Activated naive CD8-positive, alpha-beta T cell (primary cell): ENCODE measurements around the gene ANKRD62.
"Not testable (repeated sequence)": the region's sequence is repeated elsewhere in the genome, so short reads cannot be mapped to it uniquely, and the experiment has no call there.

ENCODE experiments used
- H3K27ac Mint-ChIP-seq: one replicate; pipeline ENCODE4 v1.8.0; 2021; ENCODE audit warnings: mixed read lengths
- H3K27me3 Mint-ChIP-seq: one replicate; pipeline ENCODE4 v1.8.0; 2021; ENCODE audit warnings: mixed read lengths
- H3K36me3 Mint-ChIP-seq: one replicate; pipeline ENCODE4 v1.8.0; 2021; ENCODE audit warnings: mixed read lengths
- H3K4me1 Mint-ChIP-seq: one replicate; pipeline ENCODE4 v1.8.0; 2021; ENCODE audit warnings: low read depth, mixed read lengths
- H3K4me3 Mint-ChIP-seq: one replicate; pipeline ENCODE4 v1.8.0; 2021; ENCODE audit warnings: mild to moderate bottlenecking, mixed read lengths
- H3K9me3 Mint-ChIP-seq: one replicate; pipeline ENCODE4 v1.8.0; 2021; ENCODE audit warnings: low read depth, mixed read lengths

Gene ANKRD62

DNA sequence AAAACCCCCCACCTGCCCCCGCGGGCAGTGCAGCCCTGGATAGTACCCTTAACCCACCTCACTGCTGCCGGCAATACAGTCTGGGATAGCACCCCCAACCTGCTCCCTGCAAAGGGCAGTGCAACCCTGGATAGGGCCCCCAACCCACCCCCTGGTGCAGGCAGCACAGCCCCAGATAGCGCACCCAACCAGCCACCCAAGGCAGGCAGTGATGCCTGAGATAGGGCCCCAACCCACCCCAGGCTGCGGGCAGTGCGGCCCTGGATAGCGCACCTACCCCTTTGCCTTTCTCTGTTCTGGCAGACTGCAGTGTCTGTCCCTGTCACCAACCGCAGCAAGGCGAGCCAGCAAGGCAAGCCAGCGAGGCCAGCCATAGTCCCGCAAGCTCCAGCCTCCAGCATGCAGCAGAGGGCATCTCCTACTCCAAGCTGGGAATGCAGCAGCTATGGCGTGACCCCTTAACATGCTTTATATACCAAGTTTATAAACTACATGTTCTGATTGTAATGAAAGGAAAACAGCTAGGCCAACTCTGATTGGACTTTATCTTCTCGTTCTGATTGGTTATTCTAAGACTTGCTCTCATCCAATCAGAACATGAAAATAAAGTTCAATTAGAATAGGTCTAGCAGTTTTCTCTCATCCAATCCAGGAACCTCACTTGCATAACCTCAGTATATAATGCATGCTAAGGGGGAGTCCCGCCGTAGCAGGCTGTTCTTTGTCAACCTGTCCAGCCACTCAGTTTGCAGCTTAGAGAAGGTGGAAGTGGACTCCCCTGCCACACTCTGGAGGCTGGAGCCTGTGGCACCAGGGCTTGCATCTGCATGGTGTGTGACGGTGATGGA, 34.1 kb upstream of the ANKRD62 start:
- Mint-ChIP-seq H3K27ac (no peak overlapping the region), H3K9me3 (no peaks in the 10 kb centered on the region), H3K4me1 (no peaks in the 10 kb centered on the region), H3K4me3 (no peak overlapping the region), H3K27me3 (no peaks in the 10 kb centered on the region), H3K36me3 (no peaks in the 10 kb centered on the region)

DNA sequence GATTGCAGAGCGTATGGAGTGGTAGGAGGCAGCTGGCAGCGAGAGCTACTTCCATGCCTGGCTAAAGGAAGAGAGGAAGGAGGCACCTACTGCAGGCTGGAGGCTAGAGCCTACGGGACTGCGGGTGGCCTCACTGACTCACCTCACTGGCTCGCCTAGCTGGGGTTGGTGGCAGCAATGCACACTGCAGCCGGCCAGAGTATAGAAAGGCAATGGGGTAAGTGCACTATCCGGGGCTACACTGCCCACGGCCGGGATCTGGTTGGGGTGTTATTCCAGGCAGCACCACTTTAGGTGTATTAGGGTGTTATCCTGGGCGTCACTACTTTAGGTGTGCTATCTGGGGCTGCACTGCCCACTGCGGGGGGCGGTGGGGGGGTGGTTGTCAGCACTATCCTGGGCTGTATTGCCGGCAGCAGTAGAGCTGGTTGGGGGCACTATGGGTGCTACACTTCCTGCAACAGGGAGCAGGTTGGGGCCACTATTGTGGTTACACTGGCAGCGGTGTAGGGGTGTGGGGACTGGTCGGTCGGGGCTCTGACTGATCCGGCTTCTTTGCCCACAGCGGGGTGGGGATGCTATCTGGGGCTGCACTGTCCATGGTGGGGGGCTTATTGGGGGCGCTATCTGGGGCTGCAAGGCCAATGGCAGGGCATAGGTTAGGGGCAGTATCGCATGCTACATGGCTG, 33.3 kb upstream of the ANKRD62 start:
- no peaks in the 10 kb centered on the region for H3K36me3 Mint-ChIP-seq
- no peaks in the 10 kb centered on the region for H3K27me3 Mint-ChIP-seq
- no peak overlapping the region for H3K27ac Mint-ChIP-seq
- no peak overlapping the region for H3K4me3 Mint-ChIP-seq
- H3K9me3 Mint-ChIP-seq, result no peaks in the 10 kb centered on the region
- H3K4me1 Mint-ChIP-seq, result no peaks in the 10 kb centered on the region

DNA sequence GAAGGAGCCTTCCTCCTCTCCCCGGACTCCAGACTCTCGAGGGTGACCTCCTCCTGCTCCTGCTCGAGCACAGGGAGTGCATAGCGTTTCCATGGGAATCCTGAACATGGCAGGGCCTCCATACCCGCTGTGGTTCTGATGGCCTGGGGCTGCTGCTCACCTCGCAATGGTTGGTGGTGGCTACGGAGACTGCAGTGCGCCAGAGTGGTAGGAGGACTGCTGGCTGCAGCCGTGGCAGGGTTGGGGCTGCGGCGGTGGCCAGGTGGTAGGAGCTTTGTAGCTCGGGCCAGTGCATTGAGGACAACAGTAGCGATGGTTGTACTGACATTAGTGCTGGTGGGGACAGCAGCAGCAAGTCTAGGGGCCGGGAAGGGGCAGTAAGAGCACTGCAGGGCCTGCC, 32.0 kb upstream of the ANKRD62 start:
- H3K27me3 Mint-ChIP-seq, result no peaks in the 10 kb centered on the region
- no peaks in the 10 kb centered on the region for H3K36me3 Mint-ChIP-seq
- no peak overlapping the region for H3K27ac Mint-ChIP-seq
- H3K9me3 Mint-ChIP-seq, result no peaks in the 10 kb centered on the region
- no peak overlapping the region for H3K4me3 Mint-ChIP-seq
- no peaks in the 10 kb centered on the region for H3K4me1 Mint-ChIP-seq

DNA sequence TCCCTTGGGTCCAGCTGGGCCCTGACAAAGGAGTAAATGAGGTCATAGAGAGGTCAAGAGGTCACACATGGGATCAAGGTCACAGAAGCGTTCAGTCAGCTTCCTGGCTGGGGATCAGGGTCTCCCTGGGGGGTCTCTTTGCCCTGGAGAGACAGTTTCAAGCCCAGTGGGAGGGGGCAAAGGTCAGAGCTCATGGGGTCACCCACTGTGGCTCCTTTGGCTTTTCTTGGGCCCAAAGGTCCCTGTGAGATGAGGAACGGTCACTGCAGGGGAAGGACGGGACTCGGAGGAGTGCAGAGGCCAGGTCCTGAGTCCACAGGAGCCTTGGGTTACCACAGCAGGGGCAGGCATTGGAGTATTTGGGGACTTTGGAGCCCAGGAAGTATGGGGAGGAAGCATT, 30.7 kb upstream of the ANKRD62 start:
- Mint-ChIP-seq H3K27me3 (no peaks in the 10 kb centered on the region), H3K36me3 (no peaks in the 10 kb centered on the region), H3K4me1 (no peaks in the 10 kb centered on the region), H3K27ac (no peak overlapping the region), H3K4me3 (no peak overlapping the region), H3K9me3 (no peaks in the 10 kb centered on the region)

DNA sequence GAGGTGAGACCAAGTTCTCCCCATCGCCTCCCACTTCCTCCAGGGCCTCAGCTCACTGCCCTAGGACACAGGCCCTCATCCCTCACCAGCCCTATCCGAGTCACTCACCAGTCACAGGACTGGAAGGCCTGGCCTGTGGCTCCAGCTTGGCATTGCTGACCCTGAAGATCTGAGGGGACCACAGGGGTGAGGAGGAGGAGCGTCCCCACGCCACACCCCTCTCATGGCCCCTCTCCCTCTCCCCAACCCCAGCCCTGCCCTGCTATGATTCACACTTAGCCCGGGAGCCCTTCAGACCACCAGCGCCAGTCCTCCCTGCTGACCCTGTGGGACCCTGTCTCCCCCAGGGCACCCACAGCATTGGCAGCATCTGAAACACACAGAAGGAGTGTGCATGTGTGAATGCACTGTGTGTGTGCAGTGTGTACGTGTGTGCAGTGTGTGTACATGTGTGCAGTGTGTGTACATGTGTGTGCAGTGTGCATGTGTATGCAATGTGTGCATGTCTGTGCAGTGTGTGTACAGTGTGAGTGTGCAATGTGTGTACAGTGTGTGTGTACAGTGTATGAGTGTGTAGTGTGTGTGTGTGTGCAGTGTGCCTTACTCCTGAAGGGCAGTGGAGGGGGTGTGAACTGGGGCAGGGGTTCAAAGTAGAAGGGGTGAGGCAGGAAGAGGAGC, 29.4 kb upstream of the ANKRD62 start:
- Mint-ChIP-seq H3K36me3 (no peaks in the 10 kb centered on the region), H3K27me3 (no peaks in the 10 kb centered on the region), H3K9me3 (no peaks in the 10 kb centered on the region), H3K4me1 (no peaks in the 10 kb centered on the region), H3K27ac (no peak overlapping the region), H3K4me3 (no peak overlapping the region)

DNA sequence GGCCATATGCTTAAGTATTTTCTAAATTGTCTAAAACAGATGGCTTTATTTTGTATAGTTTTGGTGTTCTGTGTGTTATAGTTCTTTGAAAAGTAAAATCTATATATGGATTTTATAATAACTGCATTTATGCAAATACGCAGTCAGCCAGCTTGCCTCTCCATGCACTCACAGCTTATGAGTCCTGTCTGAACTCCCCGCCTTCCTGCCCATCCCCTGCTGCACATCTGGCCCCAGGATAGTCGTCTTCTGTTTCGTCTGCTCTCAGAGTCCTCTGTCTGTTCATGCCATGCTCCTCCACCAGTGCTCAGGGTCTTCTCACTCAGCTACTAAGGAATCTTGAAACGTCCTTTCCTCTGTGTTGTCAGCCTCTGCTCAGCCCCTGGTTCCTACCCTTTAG, 28.2 kb upstream of the ANKRD62 start:
- no peaks in the 10 kb centered on the region for H3K27me3 Mint-ChIP-seq
- H3K9me3 Mint-ChIP-seq, result no peaks in the 10 kb centered on the region
- no peaks in the 10 kb centered on the region for H3K36me3 Mint-ChIP-seq
- no peak overlapping the region for H3K4me3 Mint-ChIP-seq
- no peak overlapping the region for H3K27ac Mint-ChIP-seq
- H3K4me1 Mint-ChIP-seq, result no peaks in the 10 kb centered on the region

DNA sequence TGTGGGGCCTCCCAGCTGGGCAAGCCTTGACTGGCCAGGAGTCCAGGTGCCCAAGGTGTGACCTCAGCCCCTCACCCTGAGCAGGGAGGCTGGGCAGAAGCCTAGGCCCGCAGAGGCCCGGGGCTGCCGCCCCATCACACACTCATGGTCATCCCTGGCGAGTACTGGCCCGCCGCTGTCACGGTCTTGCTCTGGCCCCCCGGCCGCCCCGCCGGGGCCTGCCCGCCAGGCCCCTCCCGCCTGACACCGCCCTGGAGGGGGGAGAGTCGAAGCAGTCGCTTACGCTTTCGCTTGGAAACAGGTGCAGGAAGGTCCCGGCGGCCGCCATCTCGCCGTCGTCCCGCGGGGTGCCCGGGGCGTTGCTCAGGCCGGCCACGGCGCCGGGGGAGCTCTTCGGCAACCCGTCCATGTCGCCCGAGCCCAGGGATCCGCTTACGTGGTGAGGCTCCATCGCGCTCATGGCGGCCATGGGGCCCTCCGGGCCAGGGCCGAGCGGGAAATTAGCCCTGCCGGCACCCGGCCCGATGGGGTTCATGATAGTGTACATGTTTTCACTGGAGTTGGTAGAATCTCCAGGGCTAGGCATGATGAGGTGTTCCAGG, 26.6 kb upstream of the ANKRD62 start:
- H3K27me3 Mint-ChIP-seq, result no peaks in the 10 kb centered on the region
- no peak overlapping the region for H3K4me3 Mint-ChIP-seq
- H3K9me3 Mint-ChIP-seq, result no peaks in the 10 kb centered on the region
- H3K4me1 Mint-ChIP-seq, result no peaks in the 10 kb centered on the region
- H3K36me3 Mint-ChIP-seq, result no peaks in the 10 kb centered on the region
- no peak overlapping the region for H3K27ac Mint-ChIP-seq

DNA sequence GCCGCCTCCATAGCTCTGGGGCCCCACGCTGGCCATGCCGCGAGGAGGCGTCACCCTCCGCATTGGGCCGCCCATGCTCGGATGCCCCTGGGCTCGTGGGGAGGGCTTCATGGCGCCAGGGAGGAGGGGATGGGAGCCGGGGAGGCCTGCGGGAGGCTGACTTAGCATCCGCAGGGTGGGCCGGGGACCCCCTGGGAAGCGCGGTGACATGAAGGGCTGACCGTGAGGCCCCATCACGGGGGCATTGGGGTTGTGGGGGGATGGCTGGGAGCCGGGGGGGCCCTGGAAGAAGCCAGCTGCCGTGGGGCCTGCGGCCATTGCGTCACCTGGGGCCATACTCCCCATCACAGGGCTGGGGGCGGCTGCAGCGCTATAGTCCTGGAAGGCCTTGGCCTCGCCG, 26.0 kb upstream of the ANKRD62 start:
- H3K36me3 Mint-ChIP-seq, result no peaks in the 10 kb centered on the region
- no peaks in the 10 kb centered on the region for H3K9me3 Mint-ChIP-seq
- peaks cover 1% of the 10 kb centered on the region for H3K27me3 Mint-ChIP-seq
- H3K4me1 Mint-ChIP-seq, result no peaks in the 10 kb centered on the region
- no peak overlapping the region for H3K4me3 Mint-ChIP-seq
- no peak overlapping the region for H3K27ac Mint-ChIP-seq

DNA sequence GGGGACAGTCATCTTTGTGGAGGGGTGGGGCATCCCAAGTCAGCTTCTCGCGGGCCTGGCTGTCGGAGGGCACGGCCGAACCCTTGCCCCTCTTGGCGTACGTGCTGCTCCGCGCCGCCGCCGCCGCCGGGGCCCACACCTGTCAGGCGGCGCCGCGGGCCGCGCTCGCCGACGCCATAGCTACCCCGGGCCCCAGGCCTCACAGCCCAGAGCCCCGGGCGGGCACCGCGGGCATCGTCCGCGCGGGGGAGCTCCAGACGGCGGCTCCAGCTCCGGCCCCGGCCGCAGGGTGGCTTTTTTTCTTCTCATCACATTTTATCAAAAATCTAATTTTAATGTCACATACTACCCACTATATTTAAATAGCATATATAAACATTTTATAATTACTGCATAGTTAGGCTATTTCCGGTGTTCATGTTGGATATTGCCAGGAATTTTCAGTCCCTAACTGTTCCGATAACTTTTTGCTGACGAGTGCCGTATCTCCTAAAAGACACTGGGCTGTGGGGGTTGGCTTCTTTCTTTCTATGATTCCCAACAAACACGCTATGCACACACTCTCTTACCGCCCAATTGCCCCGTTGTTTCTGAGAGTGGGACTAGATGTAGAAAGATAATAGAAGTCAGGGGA, 25.2 kb upstream of the ANKRD62 start:
- H3K27ac Mint-ChIP-seq, H3K4me3 Mint-ChIP-seq, H3K9me3 Mint-ChIP-seq, H3K36me3 Mint-ChIP-seq, H3K4me1 Mint-ChIP-seq, H3K27me3 Mint-ChIP-seq: not testable (repeated sequence)

DNA sequence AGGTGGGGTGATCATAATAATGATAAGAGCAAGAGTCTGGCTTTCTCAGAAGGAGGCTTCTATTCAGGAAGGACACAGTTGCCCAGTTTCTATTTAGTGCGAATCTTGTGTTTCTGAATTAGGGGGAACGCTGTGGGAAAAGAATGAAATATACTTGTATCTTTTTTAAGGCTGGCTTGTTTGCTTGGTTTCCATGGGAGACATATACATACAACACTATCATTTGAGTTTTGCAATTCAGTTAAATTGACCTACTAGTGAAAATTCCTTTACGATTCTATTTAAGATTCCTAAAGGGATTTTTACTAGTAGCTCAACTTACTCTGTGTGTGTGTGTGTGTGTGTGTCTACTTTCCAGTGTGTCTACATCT, 24.7 kb upstream of the ANKRD62 start:
- H3K27me3 Mint-ChIP-seq, result peaks cover 7% of the 10 kb centered on the region
- no peaks in the 10 kb centered on the region for H3K36me3 Mint-ChIP-seq
- H3K27ac Mint-ChIP-seq, result no peak overlapping the region
- no peaks in the 10 kb centered on the region for H3K9me3 Mint-ChIP-seq
- no peaks in the 10 kb centered on the region for H3K4me1 Mint-ChIP-seq
- H3K4me3 Mint-ChIP-seq, result no peak overlapping the region

DNA sequence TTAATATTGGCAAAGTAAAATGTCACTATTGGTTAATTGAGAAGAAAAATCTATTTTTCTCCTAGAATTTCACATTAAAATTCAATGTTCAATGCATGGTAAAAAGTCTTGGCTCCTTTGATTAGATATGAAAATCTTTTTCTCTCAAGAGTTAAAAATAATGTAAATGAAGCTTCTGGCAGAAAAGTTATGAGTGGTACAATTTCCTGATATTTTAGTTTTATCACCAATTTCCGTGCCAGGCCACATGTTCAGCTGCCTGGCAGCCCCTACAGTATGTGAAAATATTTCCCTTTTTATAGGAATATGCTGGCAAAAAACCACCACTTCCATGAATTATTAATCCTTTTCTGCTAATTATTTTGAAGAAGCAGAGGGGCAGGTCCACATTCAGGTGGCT, 22.6 kb upstream of the ANKRD62 start:
- H3K4me3 Mint-ChIP-seq, H3K9me3 Mint-ChIP-seq, H3K4me1 Mint-ChIP-seq, H3K27ac Mint-ChIP-seq, H3K36me3 Mint-ChIP-seq: not testable (repeated sequence)
- H3K27me3 Mint-ChIP-seq, result peaks cover 15% of the 10 kb centered on the region

DNA sequence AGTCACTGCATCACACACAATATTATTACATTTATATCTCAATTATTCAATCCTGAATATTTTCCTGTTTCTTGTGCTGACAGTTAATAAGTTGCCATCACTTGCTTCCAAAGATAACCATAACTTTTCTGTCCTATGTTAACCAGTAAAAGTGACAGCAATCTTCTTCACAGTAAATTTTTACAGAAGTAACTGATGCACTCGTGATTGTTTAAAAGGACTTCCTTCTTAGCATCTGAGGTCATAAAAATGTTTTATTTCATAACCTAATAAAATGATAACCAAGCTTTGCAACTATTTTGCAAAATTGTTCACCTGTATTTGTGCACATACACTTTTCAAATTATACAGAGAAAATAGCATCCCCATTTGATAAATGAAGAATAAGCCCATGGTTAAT, 20.6 kb upstream of the ANKRD62 start:
- Mint-ChIP-seq H3K36me3 (no peaks in the 10 kb centered on the region), H3K27me3 (peaks cover 18% of the 10 kb centered on the region), H3K4me3 (no peak overlapping the region), H3K4me1 (peaks cover 2% of the 10 kb centered on the region), H3K9me3 (no peaks in the 10 kb centered on the region), H3K27ac (no peak overlapping the region)

DNA sequence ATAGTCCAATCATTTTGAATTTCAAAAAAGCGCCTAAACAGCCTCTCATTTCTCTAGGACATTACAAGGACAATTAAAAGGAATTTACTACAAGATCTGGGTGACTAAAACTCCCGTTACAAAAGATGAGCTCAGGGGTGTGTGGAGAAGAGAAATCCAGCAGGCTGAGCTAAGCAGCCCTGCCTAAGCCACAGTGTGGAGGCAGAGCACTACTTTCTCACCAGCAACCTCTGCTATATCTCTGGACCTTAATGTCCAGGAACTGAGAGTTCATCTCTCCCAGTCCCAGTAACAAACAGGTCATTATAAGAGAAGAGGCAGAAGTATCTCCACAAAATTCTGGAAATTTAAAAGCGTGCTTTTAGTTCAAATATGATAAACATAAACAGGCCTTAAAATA, 18.9 kb upstream of the ANKRD62 start:
- H3K27me3 Mint-ChIP-seq, result peaks cover 23% of the 10 kb centered on the region
- H3K36me3 Mint-ChIP-seq, result no peaks in the 10 kb centered on the region

DNA sequence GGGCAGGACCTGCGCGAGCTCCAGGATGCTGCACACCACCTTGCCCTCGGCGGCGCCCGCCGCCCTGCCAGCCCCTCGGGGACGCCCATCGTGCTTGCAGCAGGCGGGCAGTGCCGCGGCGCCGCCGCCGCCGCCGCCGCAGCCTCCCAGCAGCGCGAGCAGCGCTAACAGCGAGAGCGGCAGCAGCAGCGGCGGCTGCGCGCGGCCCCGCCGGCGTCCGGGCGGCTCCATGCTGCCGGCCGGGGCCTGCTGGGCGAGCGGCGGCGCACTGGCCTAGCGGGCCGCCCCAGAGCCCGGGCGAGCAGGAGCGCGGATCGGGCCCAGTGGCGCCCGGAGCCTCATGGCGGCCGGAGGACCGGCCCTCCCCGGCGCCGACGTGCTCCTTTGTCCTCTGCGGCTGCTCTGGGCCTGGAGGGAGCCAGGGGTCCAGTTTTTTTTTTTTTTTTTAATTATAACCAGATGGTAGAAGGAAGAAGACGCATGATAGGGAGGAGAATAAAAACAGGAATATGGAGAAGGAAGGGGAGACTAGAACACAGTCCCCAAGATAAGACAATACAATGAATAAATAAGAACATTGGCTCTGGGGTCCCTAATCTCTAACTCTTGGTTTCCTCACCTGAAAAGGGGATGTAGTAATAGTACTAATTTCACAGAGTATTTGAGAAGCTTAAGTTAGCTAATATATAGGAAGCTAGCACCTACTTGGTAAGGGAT, 17.1 kb upstream of the ANKRD62 start:
- Mint-ChIP-seq H3K4me3 (peak overlapping the region; percentile 65), H3K27me3 (peaks cover 26% of the 10 kb centered on the region), H3K4me1 (peaks cover 2% of the 10 kb centered on the region), H3K36me3 (no peaks in the 10 kb centered on the region), H3K27ac (no peak overlapping the region), H3K9me3 (no peaks in the 10 kb centered on the region)

More for the DNA sequence above, 18.9 kb upstream of the ANKRD62 start:
- no peaks in the 10 kb centered on the region for H3K9me3 Mint-ChIP-seq
- peaks cover 2% of the 10 kb centered on the region for H3K4me1 Mint-ChIP-seq
- no peak overlapping the region for H3K4me3 Mint-ChIP-seq
- no peak overlapping the region for H3K27ac Mint-ChIP-seq
